HCT116 (cell line): ENCODE data around the gene ZNF335.

Experiments used
- EZH2 ChIP-seq: fragments of 200-600 bp; sonication (generic); IDR thresholded peaks from 2 replicates; pipeline ENCODE4 v1.6.1; 2017; ENCODE audit warnings: antibody characterized with exemption, mixed run types
- EZH2phosphoT487 ChIP-seq: fragments of 200-600 bp; IDR thresholded peaks from 2 replicates; pipeline ENCODE4 v1.6.1; 2018; ENCODE audit warnings: antibody characterized with exemption, borderline replicate concordance
- TF ChIP-seq, protein P1 (sequence below), 3 experiments: fragments of 200-600 bp in 1 of 3; sonication (generic) in 1 of 3; IDR thresholded peaks in 2 of 3; conservative IDR thresholded peaks in 1 of 3; 2 replicates each; pipeline ENCODE4 v1.5.1; 2012 to 2017; ENCODE audit warnings: low read depth in 2 of 3, low read length in 2 of 3, antibody characterized with exemption in 1 of 3, borderline replicate concordance in 1 of 3, control low read depth in 1 of 3, mild to moderate bottlenecking in 1 of 3, mixed read lengths in 1 of 3, mixed run types in 1 of 3, moderate library complexity in 1 of 3; ENCODE audit not compliant: insufficient read depth in 1 of 3

GRCh38 chr20:45976086-45976485 lies 4.1 kb upstream of the ZNF335 start:
- TF ChIP-seq, protein P1, sequence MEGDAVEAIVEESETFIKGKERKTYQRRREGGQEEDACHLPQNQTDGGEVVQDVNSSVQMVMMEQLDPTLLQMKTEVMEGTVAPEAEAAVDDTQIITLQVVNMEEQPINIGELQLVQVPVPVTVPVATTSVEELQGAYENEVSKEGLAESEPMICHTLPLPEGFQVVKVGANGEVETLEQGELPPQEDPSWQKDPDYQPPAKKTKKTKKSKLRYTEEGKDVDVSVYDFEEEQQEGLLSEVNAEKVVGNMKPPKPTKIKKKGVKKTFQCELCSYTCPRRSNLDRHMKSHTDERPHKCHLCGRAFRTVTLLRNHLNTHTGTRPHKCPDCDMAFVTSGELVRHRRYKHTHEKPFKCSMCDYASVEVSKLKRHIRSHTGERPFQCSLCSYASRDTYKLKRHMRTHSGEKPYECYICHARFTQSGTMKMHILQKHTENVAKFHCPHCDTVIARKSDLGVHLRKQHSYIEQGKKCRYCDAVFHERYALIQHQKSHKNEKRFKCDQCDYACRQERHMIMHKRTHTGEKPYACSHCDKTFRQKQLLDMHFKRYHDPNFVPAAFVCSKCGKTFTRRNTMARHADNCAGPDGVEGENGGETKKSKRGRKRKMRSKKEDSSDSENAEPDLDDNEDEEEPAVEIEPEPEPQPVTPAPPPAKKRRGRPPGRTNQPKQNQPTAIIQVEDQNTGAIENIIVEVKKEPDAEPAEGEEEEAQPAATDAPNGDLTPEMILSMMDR (IDR thresholded peaks at IDR 0.05 in 2 of 3, conservative IDR thresholded peaks at IDR 0.05 in 1 of 3; ENCODE audit: borderline replicate concordance in 1 of 3, insufficient read depth in 1 of 3, low read depth in 2 of 3, low read length in 2 of 3), result no peak
- no peak for TF ChIP-seq EZH2
- TF ChIP-seq EZH2phosphoT487, result no peak
